Tibial artery (tissue), 4 donors: ENCODE results near the gene NECTIN1.

Experiments
- DNase-seq, 2 donors: peaks; one replicate each; pipeline ENCODE4 v3.0.0-alpha.2; 2019
- H3K27ac ChIP-seq, 2 donors: fragments of 200-600 bp; sonication (generic) in 1 of 2; 1 replicate in 1 of 2; 2 replicates in 1 of 2; pipeline ENCODE4 v1.5.1; 2018 to 2019; ENCODE audit warnings: mild to moderate bottlenecking in 1 of 2
- H3K27me3 ChIP-seq, 2 donors: fragments of 200-600 bp; sonication (generic) in 1 of 2; one replicate each; pipeline versions ENCODE4 v1.5.1 to v1.6.0; 2016 to 2019
- H3K36me3 ChIP-seq, 3 donors: fragments of 200-600 bp; sonication (generic) in 2 of 3; one replicate each; pipeline ENCODE4 v1.5.1; 2016 to 2019; ENCODE audit warnings: mild to moderate bottlenecking in 2 of 3
- H3K4me1 ChIP-seq, 4 donors: fragments of 200-600 bp; sonication (generic) in 2 of 4; 1 replicate in 3 of 4; 2 replicates in 1 of 4; pipeline ENCODE4 v1.5.1; 2016 to 2019
- H3K4me3 ChIP-seq, 2 donors: fragments of 200-600 bp; sonication (generic) in 1 of 2; 1 replicate in 1 of 2; 2 replicates in 1 of 2; pipeline ENCODE4 v1.5.1; 2018 to 2019; ENCODE audit warnings: mild to moderate bottlenecking in 2 of 2
- H3K9me3 ChIP-seq, 3 donors: fragments of 200-600 bp; sonication (generic) in 1 of 3; one replicate each; pipeline ENCODE4 v1.5.1; 2016 to 2019
- intact Hi-C: fragments of 100-400 bp; cut with DNase I; formaldehyde crosslinking; loops from one replicate; pipeline ENCODE4 v1.15.0; 2023; ENCODE audit warnings: low total_unique reads
- TF ChIP-seq, protein P1 (sequence below), 2 experiments: fragments of 200-600 bp in 1 of 2; fragments of 450-650 bp in 1 of 2; IDR thresholded peaks; one replicate each; pipeline ENCODE4 v1.5.1; 2017 to 2019; ENCODE audit warnings: antibody characterized with exemption in 2 of 2, mild to moderate bottlenecking in 1 of 2, moderate library complexity in 1 of 2

The NECTIN1 gene

DNA sequence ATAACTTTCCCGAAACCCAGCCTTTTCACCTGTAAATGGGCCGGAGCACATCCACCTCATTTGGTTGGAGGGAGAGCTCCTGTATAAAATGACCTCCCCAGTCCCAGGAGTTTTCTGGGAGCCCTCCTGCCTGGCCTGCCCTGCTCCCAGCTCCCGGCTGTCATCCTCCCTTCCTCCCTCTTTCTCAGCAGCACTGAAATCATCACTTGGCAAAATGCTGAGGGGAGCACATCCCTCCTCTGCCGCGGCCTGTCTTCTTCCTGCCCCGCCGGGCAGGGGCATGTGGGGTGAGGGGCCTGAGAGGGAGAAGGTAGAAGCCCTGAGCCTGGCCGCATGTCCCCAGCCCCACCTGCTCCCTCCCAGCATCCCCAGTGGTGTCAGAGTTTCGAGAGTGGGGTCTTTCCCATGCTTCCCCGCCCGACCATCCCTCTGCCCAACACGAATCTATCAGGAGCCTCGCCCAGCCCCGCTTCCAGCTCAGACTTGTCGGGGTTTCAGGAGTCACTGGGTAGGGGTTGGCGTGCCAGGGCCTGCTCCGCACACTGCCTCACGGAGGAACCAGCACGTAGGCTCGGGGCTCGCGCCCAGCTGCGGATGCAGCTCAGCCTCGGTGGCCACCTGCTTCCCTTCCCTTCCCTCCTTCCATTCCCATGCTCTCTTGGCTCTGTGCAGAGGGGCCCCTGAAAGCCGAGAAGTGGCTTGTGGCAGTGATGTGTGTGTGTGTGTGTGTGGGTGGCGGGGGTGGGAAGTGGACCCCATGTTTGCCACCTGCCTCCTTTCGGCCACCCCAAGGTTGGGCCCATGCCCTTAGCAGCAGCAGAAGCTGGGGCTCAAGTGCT, 37.1 kb downstream of the NECTIN1 start:
- Histone ChIP-seq H3K36me3 (no peaks in the 10 kb centered on the region), H3K27me3 (no peaks in the 10 kb centered on the region), H3K4me3 (no peak overlapping the region), H3K4me1 (peaks cover 0 to 4% (median 0%) of the 10 kb centered on the region in 4 donors), H3K27ac (no peak overlapping the region), H3K9me3 (no peaks in the 10 kb centered on the region)
- intact Hi-C loops = no loop called here
- TF ChIP-seq, protein P1, sequence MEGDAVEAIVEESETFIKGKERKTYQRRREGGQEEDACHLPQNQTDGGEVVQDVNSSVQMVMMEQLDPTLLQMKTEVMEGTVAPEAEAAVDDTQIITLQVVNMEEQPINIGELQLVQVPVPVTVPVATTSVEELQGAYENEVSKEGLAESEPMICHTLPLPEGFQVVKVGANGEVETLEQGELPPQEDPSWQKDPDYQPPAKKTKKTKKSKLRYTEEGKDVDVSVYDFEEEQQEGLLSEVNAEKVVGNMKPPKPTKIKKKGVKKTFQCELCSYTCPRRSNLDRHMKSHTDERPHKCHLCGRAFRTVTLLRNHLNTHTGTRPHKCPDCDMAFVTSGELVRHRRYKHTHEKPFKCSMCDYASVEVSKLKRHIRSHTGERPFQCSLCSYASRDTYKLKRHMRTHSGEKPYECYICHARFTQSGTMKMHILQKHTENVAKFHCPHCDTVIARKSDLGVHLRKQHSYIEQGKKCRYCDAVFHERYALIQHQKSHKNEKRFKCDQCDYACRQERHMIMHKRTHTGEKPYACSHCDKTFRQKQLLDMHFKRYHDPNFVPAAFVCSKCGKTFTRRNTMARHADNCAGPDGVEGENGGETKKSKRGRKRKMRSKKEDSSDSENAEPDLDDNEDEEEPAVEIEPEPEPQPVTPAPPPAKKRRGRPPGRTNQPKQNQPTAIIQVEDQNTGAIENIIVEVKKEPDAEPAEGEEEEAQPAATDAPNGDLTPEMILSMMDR (IDR thresholded peaks at IDR 0.05) = no peak
- DNase-seq = no peak

GRCh38 chr11:119691020-119691666, 37.9 kb downstream of the NECTIN1 start:
- peaks cover 0 to 8% (median 0%) of the 10 kb centered on the region in 4 donors for H3K4me1 ChIP-seq
- no peak overlapping the region for H3K27ac ChIP-seq
- no peak overlapping the region for H3K4me3 ChIP-seq
- H3K36me3 ChIP-seq = no peaks in the 10 kb centered on the region
- intact Hi-C loops = no loop called here
- no peak for DNase-seq
- H3K9me3 ChIP-seq = no peaks in the 10 kb centered on the region
- TF ChIP-seq, protein P1 (IDR thresholded peaks at IDR 0.05) = no peak
- no peaks in the 10 kb centered on the region for H3K27me3 ChIP-seq

- Histone ChIP-seq H3K4me1 (peaks cover 0 to 22% (median 0%) of the 10 kb centered on the region in 4 donors), H3K27ac (no peak overlapping the region), H3K4me3 (no peak overlapping the region), H3K36me3 (no peaks in the 10 kb centered on the region), H3K27me3 (no peaks in the 10 kb centered on the region), H3K9me3 (no peaks in the 10 kb centered on the region)
- TF ChIP-seq, protein P1 (IDR thresholded peaks at IDR 0.05) = no peak
- DNase-seq = no peak
- intact Hi-C loops = no loop called here
Measured at GRCh38 chr11:119689302-119689701, 39.7 kb downstream of the NECTIN1 start.

GRCh38 chr11:119688356-119688755, 40.6 kb downstream of the NECTIN1 start:
- TF ChIP-seq, protein P1 (IDR thresholded peaks at IDR 0.05) = no peak
- H3K9me3 ChIP-seq = no peaks in the 10 kb centered on the region
- peaks cover 0 to 23% (median 0%) of the 10 kb centered on the region in 4 donors for H3K4me1 ChIP-seq
- H3K27me3 ChIP-seq = no peaks in the 10 kb centered on the region
- DNase-seq = no peak
- intact Hi-C loops = no loop called here
- no peak overlapping the region for H3K27ac ChIP-seq
- H3K36me3 ChIP-seq = no peaks in the 10 kb centered on the region
- no peak overlapping the region for H3K4me3 ChIP-seq

DNA sequence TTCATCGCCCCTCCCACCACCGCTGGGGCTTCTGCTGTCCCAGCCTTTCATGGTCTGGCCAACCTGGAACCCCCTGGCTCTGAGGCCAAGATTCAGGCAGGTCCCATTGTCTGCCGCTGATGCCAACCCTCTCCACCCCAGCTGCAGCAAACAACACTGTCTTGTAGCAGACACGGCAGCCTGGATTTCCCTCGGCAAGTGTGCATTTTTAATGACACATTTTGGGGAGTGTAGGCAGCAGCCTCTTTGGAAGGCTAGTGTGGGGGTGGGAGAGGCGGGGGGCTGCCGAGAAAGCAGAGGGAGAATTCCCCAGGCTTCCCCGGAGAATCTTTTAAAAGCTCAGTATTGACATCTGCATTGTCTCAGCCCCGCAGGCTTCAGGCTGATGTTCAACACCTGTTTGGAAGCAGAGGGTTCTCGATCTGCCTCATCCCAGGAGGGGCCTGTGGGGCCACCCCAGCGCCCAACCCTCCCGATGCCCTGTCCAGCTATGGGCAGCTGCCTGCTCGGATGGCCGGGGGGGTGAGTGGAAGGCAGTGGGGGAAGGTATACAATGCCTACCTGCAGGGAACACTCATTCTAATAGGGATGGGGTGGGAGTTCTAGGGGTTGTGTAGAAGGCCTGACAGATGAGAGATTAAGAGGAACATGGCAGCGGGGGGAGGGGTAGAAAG, 41.5 kb downstream of the NECTIN1 start:
- intact Hi-C loops = no loop called here
- Histone ChIP-seq H3K36me3 (no peaks in the 10 kb centered on the region), H3K4me1 (peaks cover 0 to 23% (median 0%) of the 10 kb centered on the region in 4 donors), H3K9me3 (no peaks in the 10 kb centered on the region), H3K4me3 (no peak overlapping the region), H3K27me3 (no peaks in the 10 kb centered on the region), H3K27ac (no peak overlapping the region)
- TF ChIP-seq, protein P1 (IDR thresholded peaks at IDR 0.05) = no peak
- no peak for DNase-seq
